HepG2 (cell line): ENCODE data around the gene CYB5D1. TPM values are rescaled to one million over a fixed set of nuclear protein-coding genes. Genes with fewer than 3 reads are reported as not detected.

Experiments used
- ATAC-seq: fragments of 200-7000 bp; cut with Tn5 transposase; 3 replicates; pipeline ENCODE4 v1.9.1; 2020; ENCODE audit warnings: mild to moderate bottlenecking, moderate library complexity
- BruUV-seq: library from RNA; stranded (reverse); fragments of 400-500 nt; replicated peaks from 2 replicates; lab custom pipeline; 2021; lab: Mats Ljungman, UMichigan
- CTCF ChIA-PET: fragments of 300-600 bp; formaldehyde crosslinking; extraction: SDS; loops from one replicate; lab custom pipeline; 2021; ENCODE audit warnings: low total read pairs, inconsistent platforms, low intra/inter-chr PET ratio; lab: Yijun Ruan, JAX
- POLR2A ChIA-PET: fragments of 350-600 bp; sonication (Branson Sonifier 250); formaldehyde crosslinking; loops from one replicate; lab custom pipeline; 2020; ENCODE audit warnings: antibody characterized with exemption, inconsistent platforms; lab: Yijun Ruan, JAX
- DNase-seq: peaks from one replicate; pipeline ENCODE4 v3.0.0-alpha.2; 2015; ENCODE audit warnings: low spot score
- FAIRE-seq: peaks from 3 replicates; lab custom pipeline; 2011; peaks lifted over from hg19 to GRCh38; lab: Jason Lieb, UNC
- H2AFZ ChIP-seq: one replicate; pipeline ENCODE4 v1.6.1; 2011; ENCODE audit warnings: low read length, inconsistent platforms
- H3K27ac ChIP-seq: fragments of 300-600 bp; 3 replicates; pipeline ENCODE4 v1.8.0; 2011; ENCODE audit warnings: mixed run types, mild to moderate bottlenecking, mixed read lengths, low read length, inconsistent platforms; ENCODE audit not compliant: insufficient read depth; ENCODE audit errors: extremely low read length
- H3K27me3 ChIP-seq, 2 experiments: fragments of 200-600 bp in 1 of 2; 2 replicates in 1 of 2; 3 replicates in 1 of 2; pipeline versions ENCODE4 v1.6.0 to v1.8.0; 2011; ENCODE audit warnings: low read length in 2 of 2, mild to moderate bottlenecking in 2 of 2, moderate library complexity in 2 of 2, inconsistent platforms in 1 of 2; ENCODE audit not compliant: insufficient read depth in 2 of 2, control insufficient read depth in 1 of 2
- H3K36me3 ChIP-seq, 2 experiments: fragments of 200-600 bp in 1 of 2; replicated peaks in 1 of 2; 2 replicates in 1 of 2; 3 replicates in 1 of 2; pipeline versions ENCODE4 v1.5.1 to v1.8.0; 2011; ENCODE audit warnings: low read length in 2 of 2, inconsistent platforms in 1 of 2; ENCODE audit not compliant: insufficient read depth in 2 of 2, control insufficient read depth in 1 of 2
- H3K4me1 ChIP-seq: 2 replicates; pipeline ENCODE4 v1.5.1; 2012; ENCODE audit warnings: low read length, inconsistent platforms; ENCODE audit not compliant: insufficient read depth
- H3K4me2 ChIP-seq: 2 replicates; pipeline ENCODE4 v1.6.0; 2011; ENCODE audit warnings: low read depth, low read length, inconsistent platforms
- H3K4me3 ChIP-seq, 3 experiments: fragments of 200-600 bp in 1 of 3; sonication (generic), shearing (Covaris generic) in 1 of 3; replicated peaks in 1 of 3; 2 replicates each; pipeline ENCODE4 v1.5.1; 2011 to 2016; ENCODE audit warnings: low read length in 3 of 3, inconsistent platforms in 2 of 3, low read depth in 2 of 3, mild to moderate bottlenecking in 2 of 3, control low read depth in 1 of 3, mixed read lengths in 1 of 3; ENCODE audit not compliant: insufficient read depth in 1 of 3
- H3K79me2 ChIP-seq: one replicate; pipeline ENCODE4 v1.6.1; 2011; ENCODE audit warnings: low read length, inconsistent platforms; ENCODE audit not compliant: insufficient read depth
- H3K9ac ChIP-seq: 2 replicates; pipeline ENCODE4 v1.6.0; 2011; ENCODE audit warnings: mild to moderate bottlenecking, low read depth, low read length, inconsistent platforms; ENCODE audit not compliant: insufficient read depth
- H3K9me3 ChIP-seq: 2 replicates; pipeline ENCODE4 v1.5.1; 2012; ENCODE audit warnings: mild to moderate bottlenecking, low read length
- H4K20me1 ChIP-seq: 2 replicates; pipeline ENCODE4 v1.6.0; 2011; ENCODE audit warnings: inconsistent platforms, mild to moderate bottlenecking, low read length, moderate library complexity; ENCODE audit not compliant: insufficient read depth
- AFF4 ChIP-seq: sonication (generic); formaldehyde crosslinking; IDR thresholded peaks from 2 replicates; pipeline ENCODE4 v1.4.0; 2020; ENCODE audit warnings: missing genetic modification reagents
- ASH2L ChIP-seq: fragments of 300-600, 200-600 bp; sonication (generic); IDR thresholded peaks from 2 replicates; pipeline ENCODE4 v1.7.0; 2017; ENCODE audit warnings: low read depth, mild to moderate bottlenecking, moderate library complexity, mixed read lengths, low read length; ENCODE audit not compliant: insufficient read length
- CCDC6 ChIP-seq: sonication (generic); formaldehyde crosslinking; IDR thresholded peaks from 2 replicates; pipeline ENCODE4 v1.8.1; 2022; ENCODE audit warnings: mild to moderate bottlenecking, missing genetic modification reagents, moderate library complexity
- MIER3 ChIP-seq: IDR thresholded peaks from 2 replicates; pipeline ENCODE4 v1.6.1; 2016; ENCODE audit warnings: missing compliant biosample characterization, borderline replicate concordance
- MTERF4 ChIP-seq: sonication (generic); formaldehyde crosslinking; IDR thresholded peaks from 2 replicates; pipeline ENCODE4 v1.8.0; 2023; ENCODE audit warnings: mild to moderate bottlenecking, missing genetic modification reagents
- SIN3B ChIP-seq: fragments of 150-350 bp; IDR thresholded peaks from 2 replicates; pipeline ENCODE4 v1.6.1; 2014; ENCODE audit warnings: low read length
- SMARCC2 ChIP-seq: fragments of 450-650 bp; IDR thresholded peaks from 2 replicates; pipeline ENCODE4 v1.6.1; 2017; ENCODE audit warnings: antibody characterized with exemption, mild to moderate bottlenecking
- SOX6 ChIP-seq, 2 experiments: fragments of 450-650 bp in 1 of 2; sonication (generic) in 1 of 2; formaldehyde crosslinking in 1 of 2; IDR thresholded peaks; 2 replicates each; pipeline versions ENCODE4 v1.4.0 to v1.6.1; 2017 to 2020; ENCODE audit warnings: antibody characterized with exemption in 1 of 2, mild to moderate bottlenecking in 1 of 2, missing genetic modification reagents in 1 of 2
- TCF7 ChIP-seq: sonication (generic); IDR thresholded peaks from 2 replicates; pipeline ENCODE4 v1.6.1; 2016; ENCODE audit warnings: antibody characterized with exemption, low read depth
- TFDP2 ChIP-seq: sonication (generic); formaldehyde crosslinking; IDR thresholded peaks from 2 replicates; pipeline ENCODE4 v1.4.0; 2020; ENCODE audit warnings: missing genetic modification reagents
- ZNF34 ChIP-seq: sonication (generic); formaldehyde crosslinking; IDR thresholded peaks from 2 replicates; pipeline ENCODE4 v1.4.0; 2020; ENCODE audit warnings: mild to moderate bottlenecking, missing genetic modification reagents, borderline replicate concordance
- ZNF510 ChIP-seq: sonication (generic); formaldehyde crosslinking; IDR thresholded peaks from 2 replicates; pipeline ENCODE4 v1.4.0; 2020; ENCODE audit warnings: low read depth, mild to moderate bottlenecking, missing genetic modification reagents
- ZNF530 ChIP-seq: sonication (generic); formaldehyde crosslinking; IDR thresholded peaks from 2 replicates; pipeline ENCODE4 v1.5.0; 2020; ENCODE audit warnings: low read depth, mild to moderate bottlenecking, missing genetic modification reagents
- ZNF792 ChIP-seq: IDR thresholded peaks from 2 replicates; pipeline ENCODE4 v1.6.1; 2016
- ZSCAN30 ChIP-seq: sonication (generic); formaldehyde crosslinking; IDR thresholded peaks from 2 replicates; pipeline ENCODE4 v1.5.0; 2020; ENCODE audit warnings: mild to moderate bottlenecking, missing genetic modification reagents
- WGBS: methylation state at CpG from one replicate; pipeline ENCODE4 v1.1.6; 2017; ENCODE audit warnings: low lambda C conversion rate; 5-methylcytosine and 5-hydroxymethylcytosine counted together
- in situ Hi-C: cut with HindIII; loops from 2 replicates; pipeline ENCODE4 v1.10.0; 2017; ENCODE audit warnings: low pct_unique_long_range_greater_than_20kb; ENCODE audit not compliant: extremely low pct_ligation_motif_present
- intact Hi-C: fragments of 100-400 bp; cut with micrococcal nuclease; formaldehyde crosslinking; loops from one replicate; pipeline ENCODE4 v1.10.0; 2022; ENCODE audit not compliant: unreplicated experiment
- polyA plus RNA-seq, 8 experiments: library from polyadenylated mRNA; depleted of rRNA in 3 of 8; stranded (reverse) in 7 of 8; unstranded in 1 of 8; fragments of >200 nt; fragmentation: Illumina TruSeq in 4 of 8; extraction: Trizol in 4 of 8; gene quantifications; 2 replicates each; pipeline versions ENCODE4 v1.2.1 to v1.2.3, GENCODE V29; 2011 to 2016; ENCODE audit warnings: low read depth in 4 of 8, missing spikeins in 1 of 8, mixed read lengths in 1 of 8; ENCODE audit not compliant: insufficient read depth in 1 of 8
- total RNA-seq, 5 experiments: library from RNA; depleted of rRNA; stranded (reverse); fragments of >200 nt; fragmentation: Illumina TruSeq; extraction: Trizol; gene quantifications; 2 replicates each; pipeline ENCODE4 v1.2.3, GENCODE V29; 2016; ENCODE audit warnings: low read depth in 1 of 5

Gene CYB5D1
- total and polyA plus RNA-seq, 2 of the 13 experiments (the other 11 are each of a cell fraction or from before 2014, with no cell fraction given), result 8.9 to 17.0 TPM

GRCh38 chr17:7824021-7824924 lies 33.5 kb upstream of the CYB5D1 start:
- H3K4me2 ChIP-seq, result no peak overlapping the region
- no peak for FAIRE-seq
- ChIA-PET POLR2A (interaction anchor here (1.1 to 1.6 kb wide), 3 partner anchors 9 to 33 kb away, joined by 4 to 7 read pairs (median 6); partner anchors contain the start of genes KDM6B and NAA38), CTCF (interaction anchor here (1.0 to 2.0 kb wide), 2 partner anchors 27 to 33 kb away, joined by 4 to 9 read pairs; partner anchors contain the start of genes CYB5D1 and NAA38)
- no peak for ATAC-seq
- no peak overlapping the region for H3K4me3 ChIP-seq
- no peak for DNase-seq
- no peak overlapping the region for H3K27ac ChIP-seq
- no peak overlapping the region for H2AFZ ChIP-seq
- intact Hi-C loops, result loop anchor here (1.0 to 5.0 kb wide), 2 partner anchors 32 to 82 kb away; no protein-coding TSS in a partner anchor
- in situ Hi-C loops, result loop anchor here (5.0 kb wide), 1 partner anchor 73 kb away; no protein-coding TSS in a partner anchor
- no peaks in the 10 kb centered on the region for H3K4me1 ChIP-seq
- no TSS peak for BruUV-seq
- no peaks in the 10 kb centered on the region for H3K79me2 ChIP-seq
- peaks cover 0 to 31% of the 10 kb centered on the region in 2 experiments; a peak in 2 of 5 replicates for H3K27me3 ChIP-seq
- no peaks in the 10 kb centered on the region for H4K20me1 ChIP-seq
- no peaks in the 10 kb centered on the region for H3K9me3 ChIP-seq
- no peak overlapping the region for H3K9ac ChIP-seq
- no peak for TF ChIP-seq ZNF510 (CRISPR knock-in tag)
- no peak for TF ChIP-seq MIER3 (CRISPR knock-in tag)
- no peak for TF ChIP-seq SMARCC2
- no peak for TF ChIP-seq ZSCAN30 (CRISPR knock-in tag)
- TF ChIP-seq ZNF792 (CRISPR knock-in tag), result no peak
- TF ChIP-seq ZNF530 (CRISPR knock-in tag), result no peak
- no peak for TF ChIP-seq SOX6 (IDR thresholded peaks at IDR 0.05)
- no peak for TF ChIP-seq SOX6 (CRISPR knock-in tag; IDR thresholded peaks at IDR 0.05)
- no peak for TF ChIP-seq CCDC6 (CRISPR knock-in tag)
- TF ChIP-seq ZNF34 (CRISPR knock-in tag), result no peak
- no peak for TF ChIP-seq SIN3B
- no peak for TF ChIP-seq ASH2L
- no peak for TF ChIP-seq TFDP2 (CRISPR knock-in tag)
- TF ChIP-seq MTERF4 (CRISPR knock-in tag), result no peak
- no peak for TF ChIP-seq AFF4 (CRISPR knock-in tag)
- no peak for TF ChIP-seq TCF7
- no peaks in the 10 kb centered on the region for H3K36me3 ChIP-seq
- 26% methylated on average over 9 of the region's 9 CpGs for WGBS
